ENCODE results near the gene ZBTB18.

DNA sequence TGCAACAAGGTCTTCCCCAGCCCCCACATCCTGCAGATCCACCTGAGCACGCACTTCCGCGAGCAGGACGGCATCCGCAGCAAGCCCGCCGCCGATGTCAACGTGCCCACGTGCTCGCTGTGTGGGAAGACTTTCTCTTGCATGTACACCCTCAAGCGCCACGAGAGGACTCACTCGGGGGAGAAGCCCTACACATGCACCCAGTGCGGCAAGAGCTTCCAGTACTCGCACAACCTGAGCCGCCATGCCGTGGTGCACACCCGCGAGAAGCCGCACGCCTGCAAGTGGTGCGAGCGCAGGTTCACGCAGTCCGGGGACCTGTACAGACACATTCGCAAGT, 3.8 kb downstream of the ZBTB18 start:
- TF ChIP-seq POLR2A (IDR thresholded peaks at IDR 0.05) (no peak), POLR2AphosphoS5 (IDR thresholded peaks at IDR 0.05) (peak in 2 of 3 donors; percentile 46 to 74)
- TF ChIP-seq, protein P1, sequence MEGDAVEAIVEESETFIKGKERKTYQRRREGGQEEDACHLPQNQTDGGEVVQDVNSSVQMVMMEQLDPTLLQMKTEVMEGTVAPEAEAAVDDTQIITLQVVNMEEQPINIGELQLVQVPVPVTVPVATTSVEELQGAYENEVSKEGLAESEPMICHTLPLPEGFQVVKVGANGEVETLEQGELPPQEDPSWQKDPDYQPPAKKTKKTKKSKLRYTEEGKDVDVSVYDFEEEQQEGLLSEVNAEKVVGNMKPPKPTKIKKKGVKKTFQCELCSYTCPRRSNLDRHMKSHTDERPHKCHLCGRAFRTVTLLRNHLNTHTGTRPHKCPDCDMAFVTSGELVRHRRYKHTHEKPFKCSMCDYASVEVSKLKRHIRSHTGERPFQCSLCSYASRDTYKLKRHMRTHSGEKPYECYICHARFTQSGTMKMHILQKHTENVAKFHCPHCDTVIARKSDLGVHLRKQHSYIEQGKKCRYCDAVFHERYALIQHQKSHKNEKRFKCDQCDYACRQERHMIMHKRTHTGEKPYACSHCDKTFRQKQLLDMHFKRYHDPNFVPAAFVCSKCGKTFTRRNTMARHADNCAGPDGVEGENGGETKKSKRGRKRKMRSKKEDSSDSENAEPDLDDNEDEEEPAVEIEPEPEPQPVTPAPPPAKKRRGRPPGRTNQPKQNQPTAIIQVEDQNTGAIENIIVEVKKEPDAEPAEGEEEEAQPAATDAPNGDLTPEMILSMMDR (IDR thresholded peaks at IDR 0.05 in 8 of 11, conservative IDR thresholded peaks at IDR 0.05 in 3 of 11): no peak

Measured in spleen (tissue), 7 donors.